SK-N-SH treated with all-trans-retinoic acid at 6 μM for 48 hours (cell line): ENCODE results near the gene INTS15.

Experiments used
- ATAC-seq: fragments of 200-7000 bp; cut with Tn5 transposase; 3 replicates; pipeline ENCODE4 v1.9.1; 2020; ENCODE audit warnings: mild to moderate bottlenecking, moderate library complexity
- ARNTL ChIP-seq: fragments of 450-650 bp; formaldehyde crosslinking; IDR thresholded peaks from 2 replicates; pipeline ENCODE4 v1.5.0; 2020; ENCODE audit warnings: low read depth, mild to moderate bottlenecking, moderate library complexity, borderline replicate concordance
- BACH2 ChIP-seq: fragments of 250-450 bp; sonication (Bioruptor Pico); IDR thresholded peaks from 2 replicates; pipeline ENCODE4 v1.9.0; 2021; ENCODE audit warnings: mild to moderate bottlenecking, borderline replicate concordance
- CREB5 ChIP-seq: fragments of 250-450 bp; sonication (Bioruptor Pico); IDR thresholded peaks from 2 replicates; pipeline ENCODE4 v1.5.1; 2020; ENCODE audit warnings: low read depth, mild to moderate bottlenecking, moderate library complexity
- CSDC2 ChIP-seq: fragments of 250-450 bp; sonication (Bioruptor Pico); IDR thresholded peaks from 2 replicates; pipeline ENCODE4 v1.5.0; 2020; ENCODE audit warnings: mild to moderate bottlenecking, moderate library complexity
- CSRNP3 ChIP-seq: fragments of 250-450 bp; sonication (Bioruptor Pico); IDR thresholded peaks from 2 replicates; pipeline ENCODE4 v1.5.1; 2021; ENCODE audit warnings: mild to moderate bottlenecking, moderate library complexity
- ISL1 ChIP-seq: fragments of 250-450 bp; sonication (Bioruptor Pico); IDR thresholded peaks from 2 replicates; pipeline ENCODE4 v2.1.2; 2022; ENCODE audit warnings: mild to moderate bottlenecking, moderate library complexity
- OSR1 ChIP-seq: fragments of 250-450 bp; sonication (Bioruptor Pico); IDR thresholded peaks from 2 replicates; pipeline ENCODE4 v1.8.0; 2022; ENCODE audit warnings: moderate library complexity, mild to moderate bottlenecking, inconsistent platforms
- PATZ1 ChIP-seq: fragments of 250-450 bp; sonication (Bioruptor Pico); IDR thresholded peaks from 2 replicates; pipeline ENCODE4 v1.8.0; 2020; ENCODE audit warnings: mild to moderate bottlenecking, moderate library complexity, borderline replicate concordance
- PPARA ChIP-seq: fragments of 250-450 bp; sonication (Bioruptor Pico); IDR thresholded peaks from 2 replicates; pipeline ENCODE4 v1.5.0; 2020; ENCODE audit warnings: mild to moderate bottlenecking, borderline replicate concordance
- RARB ChIP-seq: fragments of 250-450 bp; sonication (Bioruptor Pico); IDR thresholded peaks from 2 replicates; pipeline ENCODE4 v1.8.0; 2021; ENCODE audit warnings: mild to moderate bottlenecking, moderate library complexity
- SNAI2 ChIP-seq: fragments of 250-450 bp; sonication (Bioruptor Pico); IDR thresholded peaks from 2 replicates; pipeline ENCODE4 v1.5.0; 2020; ENCODE audit warnings: mild to moderate bottlenecking, moderate library complexity
- TOX ChIP-seq: fragments of 250-450 bp; sonication (Bioruptor Pico); IDR thresholded peaks from 2 replicates; pipeline ENCODE4 v1.8.0; 2021; ENCODE audit warnings: mild to moderate bottlenecking, moderate library complexity, borderline replicate concordance
- TSHZ2 ChIP-seq: fragments of 250-450 bp; sonication (Bioruptor Pico); IDR thresholded peaks from 2 replicates; pipeline ENCODE4 v1.5.0; 2020; ENCODE audit warnings: mild to moderate bottlenecking, moderate library complexity
- ZFP3 ChIP-seq: fragments of 250-450 bp; sonication (Bioruptor Pico); IDR thresholded peaks from 2 replicates; pipeline ENCODE4 v1.5.0; 2020; ENCODE audit warnings: mild to moderate bottlenecking, moderate library complexity
- ZNF565 ChIP-seq: fragments of 450-650 bp; formaldehyde crosslinking; conservative IDR thresholded peaks from 2 replicates; pipeline ENCODE4 v1.5.0; 2020; ENCODE audit warnings: low read depth, mild to moderate bottlenecking, moderate library complexity

Gene INTS15

GRCh38 chr7:6621195-6622133 lies 31.6 kb downstream of the INTS15 start:
- TF ChIP-seq TSHZ2 (CRISPR knock-in tag) (no peak), PATZ1 (CRISPR knock-in tag) (no peak), OSR1 (CRISPR knock-in tag) (no peak), ARNTL (no peak), CSRNP3 (CRISPR knock-in tag) (no peak), CREB5 (CRISPR knock-in tag) (no peak), SNAI2 (CRISPR knock-in tag) (no peak), ZFP3 (CRISPR knock-in tag) (no peak), ZNF565 (no peak)
- ATAC-seq = no peak

- TF ChIP-seq CREB5 (CRISPR knock-in tag) (no peak), TOX (CRISPR knock-in tag) (no peak), PPARA (CRISPR knock-in tag) (no peak), CSDC2 (CRISPR knock-in tag) (no peak), ISL1 (CRISPR knock-in tag) (no peak), SNAI2 (CRISPR knock-in tag) (no peak), BACH2 (CRISPR knock-in tag) (no peak), RARB (CRISPR knock-in tag) (no peak), TSHZ2 (CRISPR knock-in tag) (no peak)
Measured at GRCh38 chr7:6622134-6622710, 32.4 kb downstream of the INTS15 start.

More at GRCh38 chr7:6622134-6622710, 32.4 kb downstream of the INTS15 start:
- ATAC-seq = no peak
